Esophagus (tissue), 2 donors: ENCODE results near the gene ASZ1. TPM values are rescaled to one million over a fixed set of nuclear protein-coding genes. Genes with fewer than 3 reads are reported as not detected.

Experiments
- H3K27ac ChIP-seq, 2 donors: one replicate each; pipeline ENCODE4 v1.5.1; 2013; ENCODE audit warnings: low read depth in 2 of 2, mild to moderate bottlenecking in 2 of 2, inconsistent platforms in 1 of 2, low read length in 1 of 2, moderate library complexity in 1 of 2
- H3K27me3 ChIP-seq, 2 donors: one replicate each; pipeline ENCODE4 v1.6.1; 2013; ENCODE audit warnings: low read length in 2 of 2, control low read depth in 1 of 2, mild to moderate bottlenecking in 1 of 2; ENCODE audit not compliant: insufficient read depth in 2 of 2, control insufficient read depth in 1 of 2
- H3K36me3 ChIP-seq, 2 donors: one replicate each; pipeline ENCODE4 v1.6.1; 2013; ENCODE audit warnings: low read length in 1 of 2; ENCODE audit not compliant: control insufficient read depth in 2 of 2, insufficient read depth in 2 of 2
- H3K4me1 ChIP-seq, 2 donors: one replicate each; pipeline ENCODE4 v1.6.1; 2013; ENCODE audit warnings: low read length in 1 of 2; ENCODE audit not compliant: control insufficient read depth in 2 of 2, insufficient read depth in 2 of 2
- H3K4me3 ChIP-seq, 2 donors: one replicate each; pipeline ENCODE4 v1.5.1; 2013; ENCODE audit warnings: low read length in 2 of 2, mild to moderate bottlenecking in 2 of 2, low read depth in 1 of 2, moderate library complexity in 1 of 2
- H3K9me3 ChIP-seq, 2 donors: one replicate each; pipeline ENCODE4 v1.6.1; 2013; ENCODE audit warnings: mild to moderate bottlenecking in 2 of 2, low read depth in 1 of 2, low read length in 1 of 2, moderate library complexity in 1 of 2; ENCODE audit not compliant: control insufficient read depth in 2 of 2, insufficient read depth in 1 of 2
- WGBS, 2 donors: extraction: QIAGEN DNeasy Blood & Tissue Kit; methylation state at CpG; one replicate each; pipeline ENCODE4 v1.1.7; 2013; 5-methylcytosine and 5-hydroxymethylcytosine counted together
- polyA plus RNA-seq, 2 donors: library from polyadenylated mRNA; stranded (reverse); fragments of 200-250 nt; gene quantifications; one replicate each; pipeline ENCODE4 v1.2.3, GENCODE V29; 2013
- donor health status: healthy with polysubstance abuse.
- donor health status: Bipolar disorder and iron deficiency.

The ASZ1 gene
- polyA plus RNA-seq, 2 donors, result not detected

GRCh38 chr7:117350027-117350426 lies 77.3 kb downstream of the ASZ1 start:
- no peaks in the 10 kb centered on the region for H3K4me1 ChIP-seq
- H3K9me3 ChIP-seq, result peaks cover 0 to 2% of the 10 kb centered on the region in 2 donors
- H3K27me3 ChIP-seq, result no peaks in the 10 kb centered on the region
- no peaks in the 10 kb centered on the region for H3K36me3 ChIP-seq
- no peak overlapping the region for H3K4me3 ChIP-seq
- H3K27ac ChIP-seq, result no peak overlapping the region
- WGBS, 2 donors, result 65 to 77% methylated on average over 1 of the region's 1 CpG

- Histone ChIP-seq H3K4me3 (no peak overlapping the region), H3K36me3 (no peaks in the 10 kb centered on the region), H3K9me3 (peaks cover 0 to 2% of the 10 kb centered on the region in 2 donors), H3K27ac (no peak overlapping the region), H3K27me3 (no peaks in the 10 kb centered on the region), H3K4me1 (no peaks in the 10 kb centered on the region)
- WGBS, 2 donors, result 79 to 94% methylated on average over 2 of the region's 2 CpGs
Observed at GRCh38 chr7:117349570-117349969, 77.7 kb downstream of the ASZ1 start.

DNA sequence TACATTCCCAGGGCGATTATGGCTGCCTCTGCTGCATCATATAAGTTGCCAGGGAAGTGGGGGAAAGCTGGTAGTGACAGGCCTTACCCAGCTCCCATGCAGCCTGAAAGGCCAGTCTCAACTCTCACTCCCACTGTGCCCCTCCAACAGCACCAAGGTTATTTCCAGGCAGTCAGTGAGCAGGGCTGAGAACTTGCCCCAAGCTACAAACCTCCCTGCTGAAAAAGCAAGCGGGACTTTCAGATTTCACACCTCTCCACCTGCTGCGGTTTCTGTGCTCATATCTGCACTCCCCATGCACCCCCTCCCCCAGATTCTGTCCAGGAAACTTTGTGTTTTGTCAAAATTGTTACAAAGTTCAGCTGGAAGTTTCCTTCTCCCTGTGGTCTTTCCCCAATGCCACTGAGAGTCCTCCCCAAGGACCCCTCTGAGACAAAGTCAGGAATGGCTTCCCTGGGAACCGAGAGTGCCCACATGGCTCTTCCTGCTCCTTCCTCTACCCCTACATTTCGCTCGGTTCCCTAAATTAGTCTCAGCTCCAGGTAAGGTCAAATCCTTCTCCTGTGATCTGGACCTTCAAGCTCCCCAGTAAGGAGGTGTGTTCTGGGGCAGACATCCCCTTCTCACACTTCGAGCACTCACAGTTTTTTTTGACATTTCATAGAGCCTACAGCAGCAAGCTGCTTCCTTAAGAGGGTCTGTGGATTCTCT lies 79.2 kb downstream of the ASZ1 start:
- Histone ChIP-seq H3K27ac (no peak overlapping the region), H3K27me3 (no peaks in the 10 kb centered on the region), H3K36me3 (no peaks in the 10 kb centered on the region), H3K9me3 (peaks cover 0 to 2% of the 10 kb centered on the region in 2 donors), H3K4me1 (no peaks in the 10 kb centered on the region), H3K4me3 (no peak overlapping the region)
- WGBS, 2 donors, result 85 to 87% methylated on average over 7 of the region's 7 CpGs

DNA sequence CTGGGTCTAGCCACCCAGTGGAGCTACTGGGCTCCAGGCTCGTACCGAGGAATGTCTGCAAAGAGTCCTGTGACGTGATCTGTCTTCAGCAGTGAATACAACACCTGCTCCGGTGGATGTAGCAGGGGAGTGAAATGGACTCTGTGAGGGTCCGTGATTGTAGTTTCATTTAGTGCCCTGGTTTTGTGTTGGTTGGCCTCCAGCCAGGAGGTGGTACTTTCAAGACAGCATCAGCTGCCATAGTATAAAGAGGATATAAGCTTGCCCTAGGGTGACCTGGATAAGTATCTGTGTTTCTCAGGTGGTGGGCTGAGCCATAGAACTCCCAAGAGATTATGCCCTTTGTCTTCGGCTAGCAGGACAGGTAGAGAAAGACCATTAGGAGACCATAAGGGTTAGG lies 79.8 kb downstream of the ASZ1 start:
- no peaks in the 10 kb centered on the region for H3K36me3 ChIP-seq
- no peak overlapping the region for H3K27ac ChIP-seq
- WGBS, 2 donors, result 83% methylated on average over 6 of the region's 6 CpGs
- H3K27me3 ChIP-seq, result no peaks in the 10 kb centered on the region
- peaks cover 0 to 2% of the 10 kb centered on the region in 2 donors for H3K9me3 ChIP-seq
- H3K4me3 ChIP-seq, result no peak overlapping the region
- no peaks in the 10 kb centered on the region for H3K4me1 ChIP-seq

DNA sequence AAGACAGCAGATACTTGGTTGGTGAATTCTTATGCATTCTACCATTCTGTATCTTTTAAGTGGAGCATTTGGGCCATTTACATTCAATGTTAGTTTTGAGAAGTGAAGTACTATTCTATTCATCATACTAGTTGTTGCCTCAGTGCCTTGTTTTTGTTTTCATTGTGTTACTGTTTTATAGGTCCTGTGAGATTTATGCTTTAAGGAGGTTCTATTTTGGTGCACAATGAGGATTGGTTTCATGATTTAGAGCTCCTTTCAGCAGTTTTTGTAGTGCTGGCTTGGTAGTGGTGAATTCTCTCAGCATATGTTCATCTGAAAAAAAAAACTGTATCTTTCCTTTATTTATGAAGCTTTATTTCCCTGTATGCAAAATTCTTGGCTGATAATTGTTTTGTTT lies 81.1 kb downstream of the ASZ1 start:
- H3K4me3 ChIP-seq, result no peak overlapping the region
- no peaks in the 10 kb centered on the region for H3K36me3 ChIP-seq
- H3K27me3 ChIP-seq, result no peaks in the 10 kb centered on the region
- no peaks in the 10 kb centered on the region for H3K4me1 ChIP-seq
- peaks cover 0 to 2% of the 10 kb centered on the region in 2 donors for H3K9me3 ChIP-seq
- H3K27ac ChIP-seq, result no peak overlapping the region

- Histone ChIP-seq H3K9me3 (no peaks in the 10 kb centered on the region), H3K36me3 (no peaks in the 10 kb centered on the region), H3K4me3 (no peak overlapping the region), H3K27me3 (no peaks in the 10 kb centered on the region), H3K4me1 (no peaks in the 10 kb centered on the region), H3K27ac (no peak overlapping the region)
- WGBS, 2 donors, result 83 to 85% methylated on average over 1 of the region's 1 CpG
Observed at GRCh38 chr7:117338020-117338419, 89.3 kb downstream of the ASZ1 start.

DNA sequence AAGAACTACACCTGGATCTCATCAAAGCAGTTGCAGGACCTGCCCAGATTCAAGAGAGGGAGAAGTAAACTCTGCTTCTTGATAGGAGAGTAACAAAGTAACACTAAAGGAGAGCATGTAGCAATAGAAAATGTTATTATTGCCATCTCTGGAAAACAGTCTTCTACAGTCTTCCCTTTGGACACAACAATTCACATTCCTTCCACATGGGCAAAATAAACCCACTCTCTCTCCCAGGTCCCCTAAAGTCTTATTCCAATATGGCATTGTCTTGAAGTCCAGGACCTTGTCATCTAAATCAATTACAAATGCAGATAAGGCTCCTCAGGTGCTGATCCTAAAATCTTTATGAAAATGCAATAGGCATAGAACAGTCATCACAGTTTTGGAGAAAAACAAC lies 94.1 kb downstream of the ASZ1 start:
- Histone ChIP-seq H3K4me3 (no peak overlapping the region), H3K36me3 (no peaks in the 10 kb centered on the region), H3K27ac (no peak overlapping the region), H3K9me3 (no peaks in the 10 kb centered on the region), H3K27me3 (no peaks in the 10 kb centered on the region), H3K4me1 (no peaks in the 10 kb centered on the region)

DNA sequence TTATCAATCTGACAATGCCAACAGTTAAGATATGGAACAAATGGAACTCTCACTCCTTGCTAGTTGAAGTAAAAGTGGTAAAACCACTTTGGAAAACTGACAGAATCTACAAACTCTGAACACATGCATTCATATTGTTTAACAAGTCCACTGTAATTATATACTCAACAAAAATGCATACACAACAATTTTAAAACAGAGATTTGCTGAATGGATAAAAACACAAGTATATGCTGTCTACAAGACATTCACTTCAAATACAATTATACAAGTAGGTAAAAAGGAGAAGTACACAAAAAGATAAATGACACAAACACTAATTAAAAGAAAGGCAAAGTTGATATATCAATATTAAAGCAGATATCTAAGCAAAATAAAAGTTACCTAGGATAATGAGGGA lies 95.3 kb downstream of the ASZ1 start:
- H3K36me3 ChIP-seq, result no peaks in the 10 kb centered on the region
- no peaks in the 10 kb centered on the region for H3K4me1 ChIP-seq
- no peak overlapping the region for H3K4me3 ChIP-seq
- no peaks in the 10 kb centered on the region for H3K27me3 ChIP-seq
- no peaks in the 10 kb centered on the region for H3K9me3 ChIP-seq
- H3K27ac ChIP-seq, result no peak overlapping the region

DNA sequence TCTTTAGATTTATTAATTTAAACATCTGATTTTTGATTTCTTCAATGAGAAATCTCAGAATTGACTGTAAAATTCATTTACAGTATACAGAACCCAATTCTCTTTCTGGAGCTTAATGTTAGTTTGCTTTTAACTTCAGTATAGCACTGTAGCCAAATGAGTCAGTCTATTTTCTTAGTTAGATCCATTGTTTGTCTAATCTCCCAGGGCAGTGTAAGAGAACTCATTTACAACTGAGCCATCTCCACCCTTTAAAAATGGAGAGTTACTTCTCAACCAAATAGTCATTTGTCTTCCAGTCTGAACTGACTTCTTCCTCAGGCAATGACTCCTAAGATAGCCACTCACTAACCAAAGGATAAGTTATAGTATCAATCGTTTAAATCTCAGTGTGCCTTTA lies 101.5 kb downstream of the ASZ1 start:
- no peak overlapping the region for H3K4me3 ChIP-seq
- peaks cover 0 to 18% of the 10 kb centered on the region in 2 donors for H3K27me3 ChIP-seq
- H3K9me3 ChIP-seq, result no peaks in the 10 kb centered on the region
- 48 to 61% methylated on average over 1 of the region's 1 CpG for WGBS, 2 donors
- no peaks in the 10 kb centered on the region for H3K36me3 ChIP-seq
- no peak overlapping the region for H3K27ac ChIP-seq
- H3K4me1 ChIP-seq, result peaks cover 5 to 15% of the 10 kb centered on the region in 2 donors

- WGBS, 2 donors, result 49 to 56% methylated on average over 4 of the region's 4 CpGs
- no peaks in the 10 kb centered on the region for H3K36me3 ChIP-seq
- peaks cover 0 to 22% of the 10 kb centered on the region in 2 donors for H3K27me3 ChIP-seq
- H3K4me3 ChIP-seq, result no peak overlapping the region
- H3K27ac ChIP-seq, result no peak overlapping the region
- H3K9me3 ChIP-seq, result no peaks in the 10 kb centered on the region
- peaks cover 5 to 15% of the 10 kb centered on the region in 2 donors for H3K4me1 ChIP-seq
Observed at GRCh38 chr7:117324960-117325359, 102.3 kb downstream of the ASZ1 start.
